ENCODE data around the gene FAM227A.
A peak's percentile ranks its signal among the peaks of the same experiment; 100 is the strongest.
"Not testable (repeated sequence)": the region's sequence is repeated elsewhere in the genome, so short reads cannot be mapped to it uniquely, and the experiment has no call there.

FAM227A gene

GRCh38 chr22:38657045-38657909 lies 1.1 kb upstream of the FAM227A start:
- DNase-seq (ENCODE audit: low read depth) = peak; percentile 7

- no peak for DNase-seq (ENCODE audit: low read depth)
Observed at GRCh38 chr22:38655519-38656255, 505 bp downstream of the FAM227A start.

- DNase-seq (ENCODE audit: low read depth) = no peak
Observed at GRCh38 chr22:38653741-38654140, 2.5 kb downstream of the FAM227A start.

- DNase-seq (ENCODE audit: low read depth) = no peak
Observed at GRCh38 chr22:38652859-38653258, 3.3 kb downstream of the FAM227A start.

GRCh38 chr22:38649841-38650522 lies 6.2 kb downstream of the FAM227A start:
- DNase-seq (ENCODE audit: low read depth) = no peak

GRCh38 chr22:38645430-38645829 lies 10.8 kb downstream of the FAM227A start:
- DNase-seq (ENCODE audit: low read depth) = no peak

- not testable (repeated sequence) for DNase-seq (ENCODE audit: low read depth)
Observed at GRCh38 chr22:38644245-38644644, 11.9 kb downstream of the FAM227A start.

- no peak for DNase-seq (ENCODE audit: low read depth)
Observed at GRCh38 chr22:38641476-38642040, 14.6 kb downstream of the FAM227A start.

GRCh38 chr22:38638728-38639127 lies 17.5 kb downstream of the FAM227A start:
- no peak for DNase-seq (ENCODE audit: low read depth)

- DNase-seq (ENCODE audit: low read depth) = no peak
Observed at GRCh38 chr22:38638216-38638615, 18.0 kb downstream of the FAM227A start.

- no peak for DNase-seq (ENCODE audit: low read depth)
Observed at GRCh38 chr22:38632528-38632927, 23.7 kb downstream of the FAM227A start.

GRCh38 chr22:38631724-38632123 lies 24.5 kb downstream of the FAM227A start:
- no peak for DNase-seq (ENCODE audit: low read depth)

- DNase-seq (ENCODE audit: low read depth) = no peak
Observed at GRCh38 chr22:38629108-38629507, 27.1 kb downstream of the FAM227A start.

GRCh38 chr22:38628444-38628843 lies 27.7 kb downstream of the FAM227A start:
- DNase-seq (ENCODE audit: low read depth) = no peak

- no peak for DNase-seq (ENCODE audit: low read depth)
Observed at GRCh38 chr22:38623351-38623750, 32.8 kb downstream of the FAM227A start.

- DNase-seq (ENCODE audit: low read depth) = no peak
Observed at GRCh38 chr22:38618682-38619081, 37.5 kb downstream of the FAM227A start.

- no peak for DNase-seq (ENCODE audit: low read depth)
Observed at GRCh38 chr22:38618258-38618657, 37.9 kb downstream of the FAM227A start.

GRCh38 chr22:38615064-38615405 lies 41.2 kb downstream of the FAM227A start:
- not testable (repeated sequence) for DNase-seq (ENCODE audit: low read depth)

GRCh38 chr22:38614332-38615063 lies 41.7 kb downstream of the FAM227A start:
- DNase-seq (ENCODE audit: low read depth) = no peak

- DNase-seq (ENCODE audit: low read depth) = no peak
Observed at GRCh38 chr22:38613588-38613987, 42.6 kb downstream of the FAM227A start.

- DNase-seq (ENCODE audit: low read depth) = no peak
Observed at GRCh38 chr22:38612217-38613006, 43.8 kb downstream of the FAM227A start.

All from stimulated activated CD8-positive, alpha-beta memory T cell treated with anti-CD3 and anti-CD28 coated beads, Interleukin-7, amount 100 ng/mL, for 24 hours (primary cell).